Right hindlimb (tissue), 1 donor: ENCODE data around the gene WDR20.
"Not testable (repeated sequence)": the region's sequence is repeated elsewhere in the genome, so short reads cannot be mapped to it uniquely, and the experiment has no call there.

ENCODE experiments used
- DNase-seq: peaks from one replicate; pipeline ENCODE4 v3.0.0-alpha.2; 2018

WDR20 gene

GRCh38 chr14:102134719-102135118 lies 5.0 kb upstream of the WDR20 start:
- DNase-seq = not testable (repeated sequence)

GRCh38 chr14:102135456-102135855 lies 4.2 kb upstream of the WDR20 start:
- not testable (repeated sequence) for DNase-seq

GRCh38 chr14:102138535-102138934 lies 1.2 kb upstream of the WDR20 start:
- DNase-seq = no peak

GRCh38 chr14:102138961-102139285 lies 774 bp upstream of the WDR20 start:
- DNase-seq = no peak

- DNase-seq = peak; percentile 39
Observed at GRCh38 chr14:102140027-102140749, 491 bp downstream of the WDR20 start.

- DNase-seq = peak; percentile 18
Observed at GRCh38 chr14:102140750-102141145, 1.1 kb downstream of the WDR20 start.

GRCh38 chr14:102141797-102142196 lies 2.1 kb downstream of the WDR20 start:
- DNase-seq = no peak

- no peak for DNase-seq
Observed at GRCh38 chr14:102144914-102145313, 5.2 kb downstream of the WDR20 start.

GRCh38 chr14:102145395-102145794 lies 5.7 kb downstream of the WDR20 start:
- DNase-seq = no peak

GRCh38 chr14:102146423-102146822 lies 6.7 kb downstream of the WDR20 start:
- no peak for DNase-seq

- no peak for DNase-seq
Observed at GRCh38 chr14:102150083-102150482, 10.4 kb downstream of the WDR20 start.

- no peak for DNase-seq
Observed at GRCh38 chr14:102150744-102151143, 11.0 kb downstream of the WDR20 start.

- not testable (repeated sequence) for DNase-seq
Observed at GRCh38 chr14:102151411-102151810, 11.7 kb downstream of the WDR20 start.

GRCh38 chr14:102154121-102154520 lies 14.4 kb downstream of the WDR20 start:
- no peak for DNase-seq

GRCh38 chr14:102154821-102155549 lies 15.3 kb downstream of the WDR20 start:
- DNase-seq = no peak

- no peak for DNase-seq
Observed at GRCh38 chr14:102157346-102157745, 17.6 kb downstream of the WDR20 start.

- no peak for DNase-seq
Observed at GRCh38 chr14:102158797-102159196, 19.1 kb downstream of the WDR20 start.

GRCh38 chr14:102159841-102160240 lies 20.1 kb downstream of the WDR20 start:
- no peak for DNase-seq

- DNase-seq = no peak
Observed at GRCh38 chr14:102162487-102162886, 22.8 kb downstream of the WDR20 start.

GRCh38 chr14:102164241-102164641 lies 24.5 kb downstream of the WDR20 start:
- no peak for DNase-seq

- DNase-seq = no peak
Observed at GRCh38 chr14:102164965-102165364, 25.3 kb downstream of the WDR20 start.

GRCh38 chr14:102170061-102170460 lies 30.4 kb downstream of the WDR20 start:
- no peak for DNase-seq

- DNase-seq = no peak
Observed at GRCh38 chr14:102171173-102172020, 31.7 kb downstream of the WDR20 start.

- DNase-seq = not testable (repeated sequence)
Observed at GRCh38 chr14:102172021-102172272, 32.2 kb downstream of the WDR20 start.
